GM18517 (cell line): ENCODE results near the gene ITPKB.
"Not testable (repeated sequence)": the region's sequence is repeated elsewhere in the genome, so short reads cannot be mapped to it uniquely, and the experiment has no call there.

Source experiments
- ATAC-seq: cut with Tn5 transposase; IDR thresholded peaks from one replicate; pipeline ENCODE4 v1.9.1; 2021; ENCODE audit warnings: mild to moderate bottlenecking, moderate library complexity; ENCODE audit not compliant: unreplicated experiment

Gene ITPKB

DNA sequence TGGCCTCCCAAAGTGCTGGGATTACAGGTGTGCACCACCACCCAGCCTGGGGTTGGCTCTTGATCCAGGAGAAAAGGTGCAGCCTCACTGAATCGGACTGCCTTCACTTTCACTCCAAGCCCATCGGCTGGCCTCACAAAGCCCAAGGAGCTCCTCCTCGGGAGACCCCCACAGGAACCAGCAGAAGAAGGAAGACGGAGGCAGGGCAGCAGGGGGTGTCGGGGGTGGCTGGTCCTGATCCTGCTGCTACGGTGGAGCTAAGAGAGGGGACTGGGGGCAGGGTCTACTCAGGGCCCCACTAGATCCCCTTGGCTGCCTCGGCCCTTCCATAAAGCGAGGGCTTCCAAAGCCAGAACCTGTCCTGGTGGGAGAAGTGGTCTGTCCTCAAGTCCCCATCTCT lies 96.7 kb downstream of the ITPKB start:
- no peak for ATAC-seq

DNA sequence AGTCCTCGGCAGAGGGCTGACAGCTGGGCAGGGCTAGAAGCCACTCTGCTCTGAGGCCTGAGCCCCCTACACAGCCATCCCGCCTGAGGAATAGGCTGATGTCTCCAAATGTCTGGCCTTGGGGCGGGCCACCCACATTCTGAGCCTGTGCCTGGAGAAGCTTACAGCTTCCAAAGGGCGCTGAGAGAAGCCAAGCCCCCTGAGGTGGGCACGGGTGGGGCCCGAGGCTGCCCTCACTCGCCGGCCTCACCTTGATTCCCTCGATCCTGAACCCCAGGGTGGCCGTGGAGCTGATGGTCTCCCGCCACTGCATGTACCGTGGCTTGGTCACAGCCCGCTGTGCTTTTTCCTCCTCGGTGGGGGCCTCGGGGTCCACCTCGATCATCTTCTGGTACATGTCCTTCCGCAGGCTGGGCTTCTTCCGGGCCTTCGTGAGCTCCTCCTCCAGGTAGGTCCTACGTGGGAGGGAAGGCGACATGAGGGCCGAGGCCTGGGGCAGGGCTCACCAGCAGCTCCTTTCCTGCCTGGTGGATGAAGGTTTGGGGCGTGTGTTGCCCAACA lies 97.3 kb downstream of the ITPKB start:
- ATAC-seq = no peak

- ATAC-seq = no peak
These were observed 98.6 kb downstream of the ITPKB start for GRCh38 chr1:226640321-226641136.

- no peak for ATAC-seq
These were observed 99.4 kb downstream of the ITPKB start for GRCh38 chr1:226639631-226640061.

- ATAC-seq = not testable (repeated sequence)
These were observed 99.9 kb downstream of the ITPKB start for GRCh38 chr1:226639206-226639605.

DNA sequence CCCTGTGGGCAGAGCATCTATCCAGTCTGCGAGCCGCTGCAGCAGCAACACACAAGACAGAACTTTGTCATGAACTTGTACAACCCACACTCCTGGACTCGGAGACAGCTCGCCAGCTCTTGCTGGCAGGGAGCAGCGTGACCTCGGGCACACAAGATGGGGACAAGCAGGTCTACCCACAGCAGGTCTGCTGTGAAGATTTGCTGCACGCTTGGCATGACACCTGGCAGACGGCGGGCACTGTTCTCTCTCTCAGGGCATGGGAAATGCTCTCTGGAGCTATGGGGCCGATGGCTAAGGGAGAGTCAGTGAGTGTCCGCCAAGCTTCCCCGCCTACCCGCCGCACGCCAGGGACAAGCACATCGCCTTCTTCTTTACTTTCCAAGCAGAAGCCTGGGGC lies 100.5 kb downstream of the ITPKB start:
- no peak for ATAC-seq

DNA sequence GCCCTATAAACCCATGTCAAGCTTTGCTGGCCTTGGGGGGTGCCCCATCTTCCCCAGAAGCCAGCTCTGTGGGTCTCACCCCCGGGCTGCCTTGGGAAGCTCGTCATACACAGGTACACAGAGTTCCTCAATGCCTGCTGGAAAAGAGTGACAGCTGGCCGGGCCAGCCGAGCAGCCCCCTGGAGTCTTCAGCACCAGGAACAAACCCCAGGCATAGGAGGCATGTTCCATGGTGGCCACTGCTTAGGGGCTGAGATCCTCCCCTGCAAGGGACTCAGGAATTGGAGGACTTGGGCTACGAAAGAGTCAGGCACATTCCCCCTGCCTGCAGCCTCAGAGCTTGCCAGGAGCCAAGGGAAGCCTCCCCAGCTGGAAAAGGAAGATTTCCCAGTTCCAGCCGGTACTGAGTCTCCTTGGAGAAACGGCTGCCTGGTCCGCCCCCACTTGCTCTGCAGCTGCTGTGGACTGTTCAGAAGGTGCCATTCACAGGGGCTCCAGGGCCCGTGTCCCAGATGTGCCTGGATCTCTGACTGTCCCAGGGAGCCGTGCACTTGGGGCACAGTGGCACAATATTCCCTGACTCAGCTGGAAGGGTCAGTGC lies 101.0 kb downstream of the ITPKB start:
- no peak for ATAC-seq

GRCh38 chr1:226637147-226637935 lies 101.7 kb downstream of the ITPKB start:
- ATAC-seq = no peak

DNA sequence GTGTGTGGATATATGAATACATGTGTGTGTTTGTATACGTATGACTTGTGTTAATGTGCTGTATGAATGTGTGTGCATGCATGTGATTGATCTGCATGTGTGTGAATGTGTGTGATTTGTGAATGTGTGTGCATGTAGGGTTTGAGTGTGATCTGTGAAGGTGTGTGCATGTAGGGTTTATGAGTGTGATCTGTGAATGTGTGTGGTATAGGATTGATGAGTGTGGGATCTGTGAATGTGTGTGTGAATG lies 102.3 kb downstream of the ITPKB start:
- ATAC-seq = no peak

DNA sequence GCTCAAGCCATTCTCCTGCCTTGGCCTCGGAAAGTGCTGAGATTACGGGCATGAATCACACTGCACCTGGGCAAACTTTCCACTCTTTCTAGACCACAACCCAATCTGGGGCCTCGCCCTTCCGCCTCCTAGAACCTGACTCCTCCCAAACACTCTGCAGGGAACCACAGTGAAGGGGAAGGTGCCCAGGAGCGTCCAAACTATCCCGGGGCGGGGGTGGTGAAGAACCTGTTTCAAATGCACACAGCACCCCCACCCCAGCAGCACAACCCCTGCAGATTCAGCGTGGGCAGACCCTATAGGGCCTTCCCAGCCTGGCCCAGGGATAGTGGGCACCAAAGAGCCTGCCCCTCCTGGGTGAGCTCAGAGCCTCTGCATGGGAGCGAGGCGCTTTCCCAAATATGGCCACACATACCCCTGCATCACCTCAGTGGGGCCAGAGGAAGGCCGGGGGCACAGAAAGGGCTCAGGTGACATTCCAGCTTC lies 103.6 kb downstream of the ITPKB start:
- ATAC-seq = no peak

- no peak for ATAC-seq
These were observed 104.4 kb downstream of the ITPKB start for GRCh38 chr1:226634611-226635246.

DNA sequence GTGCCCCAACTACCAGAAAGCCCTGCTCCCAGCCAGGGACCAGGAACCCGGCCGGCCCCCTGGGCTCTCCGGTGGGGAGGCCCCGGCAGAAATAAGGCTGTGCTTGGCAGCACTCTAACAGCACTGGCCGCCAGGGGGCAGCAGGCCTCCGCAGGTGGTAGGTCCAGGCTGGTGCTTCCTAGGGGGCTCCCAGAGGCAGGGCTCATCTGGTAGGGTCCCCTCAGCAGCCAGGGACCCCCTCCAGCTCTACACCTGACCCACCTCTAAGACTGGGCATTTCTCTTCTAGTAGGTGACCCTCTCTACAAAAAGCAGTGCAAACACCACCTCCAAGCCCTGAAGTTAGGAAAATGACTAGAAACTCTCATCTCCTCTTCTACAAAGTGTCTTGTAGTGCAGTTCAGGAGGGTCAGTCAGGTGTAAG lies 104.9 kb downstream of the ITPKB start:
- peak; percentile 71 for ATAC-seq

DNA sequence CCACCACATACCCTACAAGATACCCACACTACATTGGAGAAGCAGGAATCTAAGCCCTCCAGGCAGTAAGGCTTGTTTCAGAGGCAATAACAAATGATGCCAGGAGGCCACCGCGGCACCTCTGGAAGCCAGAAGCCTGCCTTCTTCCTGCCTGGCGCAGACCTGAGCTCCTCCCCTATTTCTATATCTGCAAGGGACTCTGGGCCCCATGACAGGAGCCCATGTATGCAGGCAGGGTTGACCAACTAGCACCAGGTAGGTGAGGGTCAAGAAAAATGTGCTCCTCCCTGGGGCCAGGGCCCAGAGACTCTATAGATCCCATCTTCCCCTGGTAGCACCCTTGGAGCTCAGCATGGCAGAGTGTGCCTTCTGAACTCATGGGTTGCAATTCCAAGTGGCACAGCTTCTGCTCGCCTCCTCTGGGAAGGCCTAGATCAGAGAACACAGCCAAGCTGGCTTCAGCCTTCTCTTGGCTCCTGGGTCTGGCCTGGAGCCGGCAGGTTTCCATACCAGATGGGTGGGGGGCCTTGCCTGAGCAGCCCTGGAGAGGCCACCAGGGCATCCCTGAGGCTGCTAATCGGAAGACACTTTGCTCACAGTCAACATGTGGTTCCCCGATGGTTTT lies 105.4 kb downstream of the ITPKB start:
- ATAC-seq = peak; percentile 12

DNA sequence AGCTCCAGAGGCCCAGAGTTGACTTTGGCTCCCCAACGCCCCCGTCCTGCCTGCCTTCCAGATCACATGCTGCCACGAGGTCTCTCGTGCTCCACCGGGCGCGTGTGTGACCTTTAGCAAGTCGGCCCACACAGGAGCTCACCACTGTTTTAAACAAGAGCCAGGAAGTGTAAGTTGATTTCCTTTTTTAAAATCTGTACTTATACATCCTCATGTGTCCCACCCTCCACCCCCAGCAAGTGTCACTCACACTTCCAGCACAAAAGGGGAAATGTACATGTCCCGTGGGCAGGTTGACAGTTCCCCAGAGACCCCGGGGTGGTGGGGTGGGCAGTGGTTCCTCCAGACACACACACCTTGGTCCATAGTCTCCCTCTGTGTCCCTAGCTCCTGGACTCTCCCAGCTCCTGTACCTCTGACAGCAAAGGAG lies 106.1 kb downstream of the ITPKB start:
- no peak for ATAC-seq

DNA sequence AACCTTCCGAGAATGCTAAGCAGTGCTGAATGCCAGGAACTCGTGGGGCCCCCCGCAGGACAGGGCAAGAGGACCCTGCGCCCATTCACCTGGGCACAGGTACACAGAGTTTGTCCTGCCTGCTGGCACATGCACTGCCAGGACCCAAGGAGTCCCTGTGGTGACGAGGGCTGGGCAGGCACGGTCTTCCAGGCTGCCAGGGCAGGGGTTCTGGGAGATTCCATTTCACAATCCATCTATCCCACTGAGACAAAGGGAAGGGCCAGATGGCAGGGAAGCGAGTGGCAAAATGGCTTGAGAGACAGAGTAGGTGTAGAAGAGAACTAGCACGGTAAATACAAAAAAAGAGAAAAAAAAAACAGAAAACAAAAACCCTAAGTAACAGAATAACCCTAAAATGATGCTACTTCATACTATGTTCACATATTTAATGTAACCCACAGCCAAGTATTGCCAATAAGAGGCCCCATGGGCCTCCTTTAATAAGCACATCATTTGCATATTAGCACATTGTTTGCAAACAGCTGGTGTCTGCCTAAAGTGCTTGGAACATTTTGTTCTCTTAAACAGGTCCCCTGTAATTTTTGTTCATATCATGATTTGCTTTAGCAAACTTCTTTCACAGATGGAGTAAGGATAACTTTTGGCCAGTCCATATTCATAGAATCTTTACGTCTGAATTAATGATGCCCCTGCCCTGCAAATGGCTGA lies 106.8 kb downstream of the ITPKB start:
- ATAC-seq = no peak

GRCh38 chr1:226631229-226632000 lies 107.7 kb downstream of the ITPKB start:
- ATAC-seq = no peak

GRCh38 chr1:226630592-226630991 lies 108.5 kb downstream of the ITPKB start:
- ATAC-seq = no peak

DNA sequence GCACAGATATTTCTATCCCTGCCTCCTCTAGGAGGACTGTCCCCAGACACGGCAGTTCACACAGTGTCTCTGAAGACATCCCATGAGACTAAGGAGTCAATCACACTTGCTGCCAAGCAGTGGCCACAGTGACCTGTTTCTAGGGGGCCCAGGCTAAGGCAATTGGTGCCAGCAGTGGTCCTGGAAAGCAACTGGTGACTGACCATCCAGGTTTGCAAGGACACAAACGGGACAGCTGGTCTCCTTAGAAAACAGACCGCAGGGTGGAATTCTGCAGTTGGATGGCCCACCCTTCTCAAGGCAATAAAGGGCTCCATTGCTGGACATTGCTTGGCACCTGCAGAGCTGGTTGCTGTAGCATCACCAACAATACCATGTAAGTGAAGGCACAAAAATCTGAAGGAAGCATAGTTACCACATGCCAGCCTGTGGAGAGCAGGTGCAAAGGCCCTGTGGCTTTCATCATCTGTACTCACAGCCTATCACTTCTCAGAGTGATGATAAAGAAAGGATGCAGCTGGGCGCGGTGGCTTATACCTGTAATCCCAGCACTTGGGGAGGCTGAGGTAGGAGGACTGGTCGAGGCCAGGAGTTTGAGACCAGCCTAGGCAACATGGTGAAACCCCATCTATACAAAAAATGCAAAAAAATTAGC lies 109.1 kb downstream of the ITPKB start:
- no peak for ATAC-seq
